HL-60/S4 treated with phorbol 12-myristate 13-acetate at 8.2 ng/mL for 4 days and 3 days (cell line): ENCODE data around the gene GPR158.

Experiments
- in situ Hi-C: fragments of 300-500 bp; cut with MboI; formaldehyde crosslinking; loops from 2 replicates; pipeline ENCODE4 v1.15.0; 2022; ENCODE audit warnings: low sequenced_read_pairs

GPR158 gene

GRCh38 chr10:25392132-25392531 is 217.3 kb downstream of the GPR158 start:
- in situ Hi-C loops: no loop called here

DNA sequence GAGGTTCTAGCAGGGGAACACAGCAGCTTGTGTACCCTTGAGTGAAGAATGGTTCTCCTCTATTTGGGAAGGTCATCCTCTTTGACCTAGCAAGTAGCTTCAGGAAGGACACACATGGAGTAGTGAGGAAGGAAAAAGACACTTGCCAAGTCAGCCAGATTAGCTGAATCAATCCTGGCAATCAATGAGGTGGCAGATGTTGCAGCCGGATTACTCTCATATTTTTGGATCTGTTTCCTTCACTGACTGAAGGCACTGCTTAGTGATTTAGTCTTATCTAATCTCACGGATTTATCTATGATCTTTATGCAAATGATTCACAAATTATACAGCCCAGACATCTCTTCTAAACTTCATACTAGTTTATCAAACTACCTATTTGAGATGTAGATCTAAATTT is 218.8 kb downstream of the GPR158 start:
- in situ Hi-C loops: no loop called here

GRCh38 chr10:25398680-25399079 is 223.9 kb downstream of the GPR158 start:
- in situ Hi-C loops: no loop called here

GRCh38 chr10:25405871-25406270 is 231.1 kb downstream of the GPR158 start:
- in situ Hi-C loops: no loop called here

DNA sequence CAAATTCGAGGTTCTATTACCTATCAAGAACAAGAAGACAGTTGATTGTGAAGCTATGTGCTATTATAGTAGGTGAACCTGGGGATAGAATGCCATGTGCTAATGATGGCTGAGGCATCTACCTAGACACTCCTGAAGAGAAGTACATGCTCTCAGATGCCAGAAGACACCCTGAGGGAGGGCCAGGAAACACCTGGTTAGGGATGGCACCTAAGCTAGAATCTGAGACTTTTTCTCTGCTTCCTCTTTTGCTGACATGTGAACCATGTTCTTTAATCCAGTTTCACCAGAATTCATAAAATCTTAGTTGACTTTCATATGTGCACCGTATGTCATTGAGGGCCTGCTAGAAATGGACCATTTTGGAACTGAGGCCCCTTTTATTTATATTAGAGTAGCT is 242.8 kb downstream of the GPR158 start:
- in situ Hi-C loops: no loop called here

DNA sequence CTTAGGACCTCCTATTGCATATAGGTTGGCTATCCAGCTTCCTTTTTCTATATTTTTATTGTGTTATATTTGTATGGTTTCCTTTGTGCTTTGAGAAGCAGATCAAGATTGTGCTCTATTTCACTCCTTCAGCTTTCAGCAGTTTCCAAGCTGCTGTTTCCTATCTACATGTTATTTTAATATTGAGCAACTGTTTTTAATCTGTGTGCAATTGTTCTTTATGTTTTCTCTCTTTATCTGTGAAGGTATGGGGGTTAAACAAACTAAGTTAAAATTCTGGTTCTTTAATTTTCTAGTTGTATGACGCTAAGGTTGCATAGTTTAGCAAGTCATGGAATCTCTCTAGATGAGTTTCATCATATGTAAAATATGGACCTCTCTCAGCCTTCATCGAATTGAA is 251.0 kb downstream of the GPR158 start:
- in situ Hi-C loops: no loop called here

DNA sequence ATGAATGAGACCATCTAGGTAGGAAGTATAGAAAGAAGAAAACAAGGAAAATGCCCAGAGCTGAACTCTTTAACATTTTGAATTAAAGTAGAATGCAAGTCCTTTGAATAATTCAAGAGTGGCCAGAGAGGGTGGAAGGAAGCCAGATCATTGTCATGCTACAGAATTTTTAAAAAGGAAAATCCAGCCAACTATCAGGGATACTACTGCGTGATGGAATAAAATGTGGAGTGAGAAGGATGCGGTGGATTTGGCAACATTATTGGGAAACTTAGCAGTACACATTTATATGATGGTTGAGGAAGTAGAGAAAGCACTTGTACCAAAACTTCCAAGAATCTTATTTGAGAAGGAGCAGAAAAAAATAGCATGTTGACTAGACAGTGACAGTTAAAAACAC is 261.6 kb downstream of the GPR158 start:
- in situ Hi-C loops: no loop called here

DNA sequence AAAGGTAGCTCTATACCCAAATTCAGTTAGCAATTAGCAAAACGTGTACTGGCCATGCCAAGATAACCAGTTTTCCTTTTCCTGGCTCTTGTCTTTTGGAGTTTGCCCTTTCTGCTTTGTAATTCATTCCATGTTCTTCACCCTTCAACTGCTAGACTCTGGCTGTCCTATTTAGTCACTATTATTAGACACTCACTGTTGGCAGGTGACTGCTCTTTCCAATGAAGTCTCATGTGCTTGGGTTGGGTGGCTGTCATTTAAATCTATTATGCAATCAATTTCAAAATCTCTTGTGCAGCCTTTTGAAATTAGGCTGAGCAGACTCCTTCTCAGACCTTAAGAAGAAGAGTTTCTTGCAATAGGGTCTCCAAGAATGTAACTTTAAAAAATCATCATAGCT is 266.5 kb downstream of the GPR158 start:
- in situ Hi-C loops: no loop called here

DNA sequence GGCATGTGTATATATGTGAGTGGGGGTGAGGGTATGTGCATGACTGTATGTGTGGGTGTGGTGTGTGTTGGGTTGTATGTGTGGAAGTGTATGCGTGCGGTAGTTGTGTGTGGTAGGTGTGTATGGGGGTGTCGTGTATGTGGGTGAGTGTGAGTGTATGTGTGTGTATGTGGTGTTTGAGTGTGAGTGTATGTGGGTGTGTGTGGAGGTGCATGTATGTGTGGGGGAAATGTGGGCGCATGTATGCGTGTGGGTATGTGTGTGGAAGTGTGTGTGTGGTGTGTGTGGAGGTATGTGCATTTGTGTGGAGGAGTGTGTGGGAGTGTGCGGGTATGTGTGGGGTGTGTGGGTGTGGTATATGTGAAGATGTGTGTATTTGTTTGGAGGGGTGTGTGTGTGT is 269.5 kb downstream of the GPR158 start:
- in situ Hi-C loops: no loop called here

DNA sequence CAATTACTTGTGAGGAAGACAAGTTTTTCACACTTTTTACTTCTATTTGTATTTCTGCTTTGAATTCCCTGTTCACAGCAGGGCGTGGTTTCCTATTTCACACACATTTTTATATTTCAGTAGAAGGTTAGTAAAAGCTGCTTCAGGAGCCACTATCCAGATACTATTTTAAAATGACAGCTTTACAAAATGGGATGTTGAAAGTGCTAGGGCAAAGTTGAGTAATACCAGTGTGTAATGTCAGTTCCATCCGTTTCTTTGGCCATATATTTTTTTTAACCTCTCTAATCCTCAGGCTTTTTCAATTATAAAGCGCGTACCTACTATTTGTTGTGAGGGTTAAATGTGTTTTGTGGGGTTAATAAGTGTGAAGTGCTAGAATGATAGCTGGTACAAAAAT is 276.6 kb downstream of the GPR158 start:
- in situ Hi-C loops: no loop called here

- in situ Hi-C loops: no loop called here
Observed at GRCh38 chr10:25453619-25454018, 278.8 kb downstream of the GPR158 start.

DNA sequence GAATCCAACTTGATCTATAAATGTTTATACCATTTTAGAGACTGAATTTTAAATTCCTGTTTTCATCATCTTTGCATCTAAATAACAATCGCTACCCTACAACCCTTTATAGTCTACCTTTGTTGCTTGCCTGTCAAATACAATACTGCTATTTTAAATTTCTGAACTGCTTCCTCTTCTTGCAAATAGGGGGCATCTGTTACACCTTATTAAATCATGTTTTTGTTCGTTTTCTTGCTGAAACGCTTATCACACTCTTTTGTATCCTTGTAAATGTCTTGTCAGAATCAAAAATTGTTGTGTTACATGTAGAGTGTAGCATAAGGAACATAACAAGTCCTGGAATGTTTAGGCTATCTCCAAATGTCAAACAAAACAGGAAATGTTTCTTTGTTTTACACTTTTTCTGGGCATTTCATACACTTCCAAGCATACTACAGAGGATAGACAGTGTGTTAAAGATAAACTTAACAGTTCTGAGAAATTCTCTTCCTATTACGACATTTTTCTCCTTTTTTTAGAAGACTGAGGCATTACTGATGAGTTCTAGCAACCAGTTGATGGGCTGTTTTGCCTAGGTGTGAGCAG is 281.3 kb downstream of the GPR158 start:
- in situ Hi-C loops: no loop called here

- in situ Hi-C loops: no loop called here
Observed at GRCh38 chr10:25457552-25457951, 282.8 kb downstream of the GPR158 start.

DNA sequence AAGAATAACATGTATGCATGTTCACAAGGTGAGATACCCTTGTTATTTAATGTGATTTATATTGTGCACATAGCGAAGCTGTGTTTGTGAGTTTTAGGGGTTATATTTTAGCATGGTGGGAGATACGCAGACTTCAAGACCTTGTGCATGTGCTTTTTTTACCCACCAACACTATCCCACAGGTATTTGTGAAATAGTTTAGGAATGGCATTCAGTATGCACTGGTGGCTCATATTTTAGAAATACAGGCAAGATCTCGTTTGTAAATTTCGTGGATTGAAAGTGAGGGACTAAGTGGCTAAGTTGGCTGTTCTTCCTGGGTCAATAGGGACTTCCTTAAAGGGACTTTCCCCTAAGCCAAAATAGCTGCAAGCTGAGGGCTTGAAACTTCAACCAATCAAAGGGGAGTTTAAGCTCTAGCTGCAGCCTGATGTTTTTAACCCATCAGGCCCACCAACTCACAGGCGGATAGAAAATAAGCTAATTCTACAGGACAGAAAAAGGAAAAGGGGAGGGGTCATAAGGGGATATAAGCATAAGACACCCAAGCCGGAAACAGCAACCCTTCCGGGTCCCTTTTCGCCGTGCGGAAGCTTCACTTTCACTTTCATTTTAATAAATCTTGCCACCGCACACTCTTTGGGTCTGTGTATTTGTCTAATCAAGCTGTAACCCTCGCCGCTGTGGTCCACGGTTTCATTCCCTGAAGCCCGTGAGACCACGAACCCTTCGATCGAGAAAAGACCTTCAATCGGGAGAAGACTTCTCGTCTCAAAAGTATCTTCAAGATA is 291.0 kb downstream of the GPR158 start:
- in situ Hi-C loops: no loop called here

- in situ Hi-C loops: no loop called here
Observed at GRCh38 chr10:25467881-25468280, 293.1 kb downstream of the GPR158 start.

GRCh38 chr10:25481467-25481866 is 306.7 kb downstream of the GPR158 start:
- in situ Hi-C loops: no loop called here

- in situ Hi-C loops: no loop called here
Observed at GRCh38 chr10:25483999-25484398, 309.2 kb downstream of the GPR158 start.

DNA sequence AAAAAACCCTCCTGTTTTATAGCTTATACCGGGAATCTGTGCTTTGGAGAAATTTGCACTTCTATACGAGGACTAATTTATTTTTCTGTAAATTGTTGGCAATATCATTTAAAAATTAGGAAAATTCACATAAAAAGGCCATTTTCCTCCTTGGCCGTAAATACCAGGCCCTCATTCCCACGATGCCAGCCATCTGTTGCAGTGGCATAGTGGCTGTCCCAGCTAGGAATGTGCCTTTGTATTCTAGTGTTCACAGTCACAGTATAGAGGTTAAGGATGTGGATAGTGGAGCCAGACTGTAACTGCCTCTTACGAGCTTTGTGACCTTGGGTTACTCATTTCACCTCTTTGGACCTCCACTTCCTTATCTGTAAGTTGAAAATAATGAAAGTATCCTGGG is 312.5 kb downstream of the GPR158 start:
- in situ Hi-C loops: no loop called here

DNA sequence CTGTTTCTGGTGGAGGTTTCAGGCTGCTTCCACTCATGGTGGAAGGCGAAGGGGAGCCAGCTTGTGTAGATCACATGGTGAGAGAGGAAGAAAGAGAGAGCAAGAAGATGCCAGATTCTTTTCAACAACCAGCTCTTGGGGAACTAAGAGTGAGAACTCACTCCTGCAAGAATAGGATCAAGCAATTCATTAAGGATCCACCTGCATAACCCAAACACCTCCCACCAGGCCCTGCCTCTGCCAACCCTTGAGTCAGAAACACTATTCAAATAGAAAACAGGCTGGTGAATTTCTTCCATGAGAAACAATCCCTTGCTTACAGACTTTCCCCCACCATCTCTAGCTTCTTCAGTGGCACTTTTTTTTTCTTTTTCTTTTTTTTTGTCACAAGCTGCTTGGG is 317.2 kb downstream of the GPR158 start:
- in situ Hi-C loops: no loop called here

GRCh38 chr10:25492680-25493079 is 317.9 kb downstream of the GPR158 start:
- in situ Hi-C loops: no loop called here

GRCh38 chr10:25493122-25493893 is 318.5 kb downstream of the GPR158 start:
- in situ Hi-C loops: no loop called here

GRCh38 chr10:25497246-25497645 is 322.4 kb downstream of the GPR158 start:
- in situ Hi-C loops: no loop called here
